HepG2 (cell line): Measurements from ENCODE around the gene ARAP3. TPM values are rescaled to one million over a fixed set of nuclear protein-coding genes. Genes with fewer than 3 reads are reported as not detected.
A peak's percentile ranks its signal among the peaks of the same experiment; 100 is the strongest.

Experiments used
- CBFB ChIP-seq: sonication (generic); formaldehyde crosslinking; IDR thresholded peaks from 2 replicates; pipeline ENCODE4 v1.4.0; 2020; ENCODE audit warnings: missing genetic modification reagents
- FUBP1 ChIP-seq: sonication (generic); formaldehyde crosslinking; IDR thresholded peaks from 2 replicates; pipeline ENCODE4 v1.5.1; 2020; ENCODE audit warnings: missing genetic modification reagents, mild to moderate bottlenecking, borderline replicate concordance
- HNRNPUL1 ChIP-seq: fragments of 200-400 bp; formaldehyde crosslinking; IDR thresholded peaks from 2 replicates; pipeline ENCODE4 v1.6.1; 2017; ENCODE audit warnings: low read depth, mild to moderate bottlenecking, low read length, moderate library complexity
- KLF6 ChIP-seq: IDR thresholded peaks from 2 replicates; pipeline ENCODE4 v1.8.0; 2016; ENCODE audit warnings: missing biosample characterization, missing genetic modification reagents
- MED1 ChIP-seq: sonication (generic); formaldehyde crosslinking; IDR thresholded peaks from 2 replicates; pipeline ENCODE4 v1.4.0; 2020; ENCODE audit warnings: missing genetic modification reagents
- MNT ChIP-seq: fragments of 450-650 bp; IDR thresholded peaks from 2 replicates; pipeline ENCODE4 v1.6.1; 2016
- PLRG1 ChIP-seq: fragments of 450-650 bp; conservative IDR thresholded peaks from 2 replicates; pipeline ENCODE4 v1.6.1; 2016
- POGK ChIP-seq: sonication (generic); formaldehyde crosslinking; conservative IDR thresholded peaks from 2 replicates; pipeline ENCODE4 v1.8.0; 2022; ENCODE audit warnings: mild to moderate bottlenecking, moderate library complexity, missing genetic modification reagents
- SIN3A ChIP-seq: IDR thresholded peaks from 2 replicates; pipeline ENCODE4 v1.6.1; 2011; ENCODE audit warnings: low read depth, mild to moderate bottlenecking, control low read depth, low read length, borderline replicate concordance
- SOX5 ChIP-seq: IDR thresholded peaks from 2 replicates; pipeline ENCODE4 v1.6.1; 2016; ENCODE audit warnings: borderline replicate concordance
- ZBTB2 ChIP-seq: sonication (generic); formaldehyde crosslinking; IDR thresholded peaks from 2 replicates; pipeline ENCODE4 v1.8.0; 2022; ENCODE audit warnings: low read depth, missing genetic modification reagents
- ZHX2 ChIP-seq, 2 experiments: sonication (generic) in 1 of 2; formaldehyde crosslinking in 1 of 2; IDR thresholded peaks; 2 replicates each; pipeline versions ENCODE4 v1.6.1 to v1.9.0; 2014 to 2022; ENCODE audit warnings: antibody characterized with exemption in 1 of 2, borderline replicate concordance in 1 of 2, inconsistent platforms in 1 of 2, low read depth in 1 of 2, missing genetic modification reagents in 1 of 2
- ZNF558 ChIP-seq: sonication (generic); formaldehyde crosslinking; IDR thresholded peaks from 2 replicates; pipeline ENCODE4 v1.9.0; 2022; ENCODE audit warnings: mild to moderate bottlenecking, missing genetic modification reagents, borderline replicate concordance
- ZNF660 ChIP-seq: sonication (generic); formaldehyde crosslinking; IDR thresholded peaks from 2 replicates; pipeline ENCODE4 v1.5.1; 2020; ENCODE audit warnings: mild to moderate bottlenecking, low read depth, missing genetic modification reagents, borderline replicate concordance
- ZNF7 ChIP-seq: IDR thresholded peaks from 2 replicates; pipeline ENCODE4 v1.6.1; 2016; ENCODE audit warnings: missing biosample characterization, missing genetic modification reagents
- polyA plus RNA-seq, 8 experiments: library from polyadenylated mRNA; depleted of rRNA in 3 of 8; stranded (reverse) in 7 of 8; unstranded in 1 of 8; fragments of >200 nt; fragmentation: Illumina TruSeq in 4 of 8; extraction: Trizol in 4 of 8; gene quantifications; 2 replicates each; pipeline versions ENCODE4 v1.2.1 to v1.2.3, GENCODE V29; 2011 to 2016; ENCODE audit warnings: low read depth in 4 of 8, missing spikeins in 1 of 8, mixed read lengths in 1 of 8; ENCODE audit not compliant: insufficient read depth in 1 of 8
- total RNA-seq, 5 experiments: library from RNA; depleted of rRNA; stranded (reverse); fragments of >200 nt; fragmentation: Illumina TruSeq; extraction: Trizol; gene quantifications; 2 replicates each; pipeline ENCODE4 v1.2.3, GENCODE V29; 2016; ENCODE audit warnings: low read depth in 1 of 5

Gene ARAP3
- total and polyA plus RNA-seq, 2 of the 13 experiments (the other 11 are each of a cell fraction or from before 2014, with no cell fraction given), result 0.25 TPM; not detected in 1

GRCh38 chr5:141618804-141619554, 63.1 kb downstream of the ARAP3 start, which contains the start of gene DIAPH1 (continued):
- peak; percentile 93 for TF ChIP-seq MNT
- peak; percentile 64 for TF ChIP-seq MED1 (CRISPR knock-in tag)
- peak; percentile 92 for TF ChIP-seq CBFB
- TF ChIP-seq ZBTB2 (CRISPR knock-in tag), result no peak; the same call in 1 of the 2 replicates
- TF ChIP-seq ZNF558 (CRISPR knock-in tag), result no peak
- TF ChIP-seq FUBP1, result no peak
- TF ChIP-seq ZNF7 (CRISPR knock-in tag), result no peak
- TF ChIP-seq KLF6 (CRISPR knock-in tag), result peak; percentile 69; the same call in 1 of the 2 replicates
- peak; percentile 48; the same call in 1 of the 2 replicates for TF ChIP-seq HNRNPUL1
- TF ChIP-seq SIN3A, result no peak; the same call in 1 of the 2 replicates
- no peak for TF ChIP-seq PLRG1
- TF ChIP-seq SOX5 (CRISPR knock-in tag), result peak; percentile 45; the same call in 1 of the 2 replicates
- peak; percentile 91 for TF ChIP-seq POGK (CRISPR knock-in tag)
- TF ChIP-seq ZNF660, result no peak
- TF ChIP-seq ZHX2 (IDR thresholded peaks at IDR 0.05; ENCODE audit: low read depth), result peak; percentile 66
- TF ChIP-seq ZHX2 (CRISPR knock-in tag; IDR thresholded peaks at IDR 0.05; ENCODE audit: borderline replicate concordance), result no peak
